Cardiac fibroblast (primary cell): Measurements from ENCODE around the gene FAM151A.

Experiments used
- DNase-seq, 2 donors: peaks; one replicate each; pipeline versions ENCODE4 v3.0.0 to v3.0.0-alpha.2; 2010; ENCODE audit warnings: low read depth in 2 of 2
- H3K4me3 ChIP-seq, 2 donors: replicated peaks in 1 of 2; 1 replicate in 1 of 2; 2 replicates in 1 of 2; pipeline ENCODE4 v1.5.1; 2011; ENCODE audit warnings: low read depth in 2 of 2, low read length in 2 of 2, mild to moderate bottlenecking in 2 of 2, moderate library complexity in 1 of 2
- CTCF ChIP-seq: IDR thresholded peaks from one replicate; pipeline ENCODE4 v1.5.1; 2011; ENCODE audit warnings: low read depth, mild to moderate bottlenecking, low read length, inconsistent platforms

The FAM151A gene

DNA sequence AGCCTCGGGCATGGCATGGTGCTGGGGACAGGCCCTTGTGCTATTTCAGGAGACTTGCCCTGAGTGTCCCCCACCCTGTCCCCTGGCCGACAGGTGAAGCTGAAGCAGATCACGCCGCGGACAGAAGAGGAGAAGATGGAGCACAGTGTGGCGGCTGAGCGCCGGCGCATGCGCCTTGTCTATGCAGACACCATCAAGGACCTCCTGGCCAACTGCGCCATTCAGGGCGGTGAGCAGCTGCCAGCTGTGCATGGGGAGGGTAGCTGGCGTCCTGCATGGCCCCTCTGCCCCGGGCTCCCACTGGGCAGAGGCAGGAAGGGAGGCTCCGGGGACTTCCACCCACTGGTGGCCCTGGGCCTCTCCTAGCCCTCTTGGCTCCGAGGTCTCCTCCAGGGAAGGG, 28.9 kb downstream of the FAM151A start:
- TF ChIP-seq CTCF, result no peak
- H3K4me3 ChIP-seq, result no peak overlapping the region
- DNase-seq, result no peak

DNA sequence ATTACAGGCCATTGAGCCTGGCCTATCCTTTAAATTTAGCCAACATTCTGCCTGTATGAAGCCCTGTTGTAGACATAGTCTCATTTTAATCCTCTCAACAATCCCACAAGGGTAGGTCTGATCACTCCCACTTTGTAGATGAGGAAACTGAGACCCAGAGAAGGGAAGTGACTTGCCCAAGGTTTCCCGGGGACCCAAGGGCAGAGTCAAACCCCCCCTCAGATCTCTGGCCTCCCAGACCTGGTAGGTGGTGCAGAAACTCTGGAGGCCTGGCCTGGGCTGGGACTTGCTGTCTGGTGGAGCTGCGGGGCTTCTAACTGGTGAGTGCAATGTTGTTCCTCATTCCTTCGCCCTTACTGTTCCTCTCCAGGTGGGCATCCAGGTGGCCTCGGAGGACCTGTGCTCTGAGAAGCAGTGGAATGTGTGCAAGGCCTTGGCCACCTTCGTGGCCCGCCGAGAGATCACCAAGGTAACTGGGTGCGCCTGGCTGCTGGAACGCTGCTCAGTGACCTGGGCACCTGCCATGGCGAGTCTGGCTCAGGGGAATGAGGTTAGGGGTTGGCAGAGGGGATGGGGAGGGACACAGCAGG, 29.7 kb downstream of the FAM151A start:
- DNase-seq, result no peak
- TF ChIP-seq CTCF, result no peak
- H3K4me3 ChIP-seq, result no peak overlapping the region

- no peak for TF ChIP-seq CTCF
- no peak overlapping the region for H3K4me3 ChIP-seq
- DNase-seq, result peak in 1 of 2 donors; percentile 45
Observed at GRCh38 chr1:54591127-54591756, 32.1 kb downstream of the FAM151A start.

DNA sequence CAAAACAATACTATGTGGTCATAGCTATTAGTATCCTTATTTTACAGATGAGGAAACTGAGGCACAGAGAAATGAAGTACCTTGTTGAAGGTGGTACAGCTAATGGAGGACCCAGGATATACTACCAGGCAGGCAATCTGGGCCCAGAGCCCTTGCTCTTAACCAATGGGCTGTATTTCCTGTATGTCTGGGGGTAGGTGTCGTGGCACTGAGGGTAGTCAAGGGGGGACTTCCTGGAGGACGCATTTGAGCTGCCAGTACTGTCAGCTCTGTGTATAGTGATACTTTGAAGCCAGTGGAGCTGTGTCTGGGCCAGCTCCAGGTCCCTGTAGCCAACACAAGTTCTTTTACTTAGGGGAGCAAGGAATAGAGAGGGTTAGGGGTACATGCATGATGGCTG, 34.9 kb downstream of the FAM151A start:
- TF ChIP-seq CTCF, result no peak
- DNase-seq, result no peak
- no peak overlapping the region for H3K4me3 ChIP-seq

GRCh38 chr1:54585181-54586066, 37.9 kb downstream of the FAM151A start:
- no peak for TF ChIP-seq CTCF
- no peak for DNase-seq
- no peak overlapping the region for H3K4me3 ChIP-seq

- no peak for TF ChIP-seq CTCF
- no peak overlapping the region for H3K4me3 ChIP-seq
- no peak for DNase-seq
Observed at GRCh38 chr1:54584575-54584974, 38.8 kb downstream of the FAM151A start.
